Osteoblast (primary cell): ENCODE measurements around the gene SELPLG. TPM values are rescaled to one million over a fixed set of nuclear protein-coding genes. Genes with fewer than 3 reads are reported as not detected.
A peak's percentile ranks its signal among the peaks of the same experiment; 100 is the strongest.

Experiments used
- DNase-seq: peaks from one replicate; pipeline ENCODE4 v3.0.0; 2011; ENCODE audit warnings: low spot score, mixed read lengths; ENCODE audit not compliant: insufficient read length; ENCODE audit errors: missing footprints
- H2AFZ ChIP-seq: 2 replicates; pipeline ENCODE4 v1.6.0; 2011; ENCODE audit warnings: mild to moderate bottlenecking, low read length
- H3K27ac ChIP-seq: 2 replicates; pipeline ENCODE4 v1.5.1; 2011; ENCODE audit warnings: mild to moderate bottlenecking, low read depth, low read length, moderate library complexity
- H3K27me3 ChIP-seq: 2 replicates; pipeline ENCODE4 v1.6.0; 2012; ENCODE audit warnings: mild to moderate bottlenecking, control low read depth, inconsistent platforms, low read length, moderate library complexity; ENCODE audit not compliant: insufficient read depth
- H3K36me3 ChIP-seq: 2 replicates; pipeline ENCODE4 v1.5.1; 2011; ENCODE audit warnings: mild to moderate bottlenecking, low read length, control low read depth, moderate library complexity; ENCODE audit not compliant: insufficient read depth
- H3K4me1 ChIP-seq: 2 replicates; pipeline ENCODE4 v1.5.1; 2011; ENCODE audit warnings: mild to moderate bottlenecking, low read length, control low read depth, moderate library complexity; ENCODE audit not compliant: insufficient read depth
- H3K4me2 ChIP-seq: 2 replicates; pipeline ENCODE4 v1.6.0; 2011; ENCODE audit warnings: mild to moderate bottlenecking, low read length; ENCODE audit not compliant: insufficient read depth
- H3K4me3 ChIP-seq: fragments of 200-600 bp; sonication (generic); 3 replicates; pipeline ENCODE4 v1.5.1; 2012; ENCODE audit warnings: mild to moderate bottlenecking, low read length, inconsistent platforms; ENCODE audit not compliant: insufficient read depth
- H3K79me2 ChIP-seq: 2 replicates; pipeline ENCODE4 v1.6.0; 2012; ENCODE audit warnings: mild to moderate bottlenecking, low read length, control low read depth, inconsistent platforms; ENCODE audit not compliant: insufficient read depth
- H3K9me3 ChIP-seq: 2 replicates; pipeline ENCODE4 v1.5.1; 2011; ENCODE audit warnings: low read depth, low read length, control low read depth
- H4K20me1 ChIP-seq: 2 replicates; pipeline ENCODE4 v1.6.0; 2012; ENCODE audit warnings: mild to moderate bottlenecking, low read length, control low read depth; ENCODE audit not compliant: insufficient read depth
- total RNA-seq: library from RNA; depleted of rRNA; stranded (reverse); fragments of >200 nt; gene quantifications from 2 replicates; pipeline ENCODE4 v1.2.3, GENCODE V29; 2012
- TF ChIP-seq, protein P1 (sequence below): IDR thresholded peaks from 2 replicates; pipeline ENCODE4 v1.5.1; 2011; ENCODE audit warnings: mild to moderate bottlenecking, low read depth, low read length, moderate library complexity; ENCODE audit errors: extremely low read depth

SELPLG gene
- total RNA-seq, 1 donor, result 1.1 TPM

DNA sequence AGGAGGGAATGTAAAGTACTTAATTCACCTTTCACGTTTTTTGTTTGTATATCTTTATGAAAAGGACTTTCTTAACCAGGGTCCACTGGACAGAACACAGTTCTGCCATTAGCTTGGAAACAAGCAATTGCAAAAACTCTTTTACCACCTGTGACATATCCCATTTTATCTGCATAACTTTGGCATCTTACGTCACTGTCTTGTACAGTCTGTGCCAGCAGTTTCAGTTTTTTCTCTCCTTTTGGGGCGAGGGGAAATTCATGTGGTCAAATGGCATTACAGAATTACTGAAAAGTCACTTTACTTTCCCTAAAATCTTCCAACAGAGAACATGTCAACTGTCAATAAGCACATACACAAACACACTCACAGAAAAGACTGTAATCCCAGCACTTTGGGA lies 43.7 kb upstream of the SELPLG start:
- no peaks in the 10 kb centered on the region for H3K4me1 ChIP-seq
- peaks cover 96% of the 10 kb centered on the region for H3K79me2 ChIP-seq
- no peak overlapping the region for H3K4me2 ChIP-seq
- no peak overlapping the region for H2AFZ ChIP-seq
- no peaks in the 10 kb centered on the region for H3K27me3 ChIP-seq
- no peak for DNase-seq
- TF ChIP-seq, protein P1, sequence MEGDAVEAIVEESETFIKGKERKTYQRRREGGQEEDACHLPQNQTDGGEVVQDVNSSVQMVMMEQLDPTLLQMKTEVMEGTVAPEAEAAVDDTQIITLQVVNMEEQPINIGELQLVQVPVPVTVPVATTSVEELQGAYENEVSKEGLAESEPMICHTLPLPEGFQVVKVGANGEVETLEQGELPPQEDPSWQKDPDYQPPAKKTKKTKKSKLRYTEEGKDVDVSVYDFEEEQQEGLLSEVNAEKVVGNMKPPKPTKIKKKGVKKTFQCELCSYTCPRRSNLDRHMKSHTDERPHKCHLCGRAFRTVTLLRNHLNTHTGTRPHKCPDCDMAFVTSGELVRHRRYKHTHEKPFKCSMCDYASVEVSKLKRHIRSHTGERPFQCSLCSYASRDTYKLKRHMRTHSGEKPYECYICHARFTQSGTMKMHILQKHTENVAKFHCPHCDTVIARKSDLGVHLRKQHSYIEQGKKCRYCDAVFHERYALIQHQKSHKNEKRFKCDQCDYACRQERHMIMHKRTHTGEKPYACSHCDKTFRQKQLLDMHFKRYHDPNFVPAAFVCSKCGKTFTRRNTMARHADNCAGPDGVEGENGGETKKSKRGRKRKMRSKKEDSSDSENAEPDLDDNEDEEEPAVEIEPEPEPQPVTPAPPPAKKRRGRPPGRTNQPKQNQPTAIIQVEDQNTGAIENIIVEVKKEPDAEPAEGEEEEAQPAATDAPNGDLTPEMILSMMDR, result no peak
- no peak overlapping the region for H3K4me3 ChIP-seq
- peaks cover 19% of the 10 kb centered on the region for H4K20me1 ChIP-seq
- H3K9me3 ChIP-seq, result no peaks in the 10 kb centered on the region
- H3K36me3 ChIP-seq, result peaks cover 61% of the 10 kb centered on the region
- peak overlapping the region; percentile 9 for H3K27ac ChIP-seq

DNA sequence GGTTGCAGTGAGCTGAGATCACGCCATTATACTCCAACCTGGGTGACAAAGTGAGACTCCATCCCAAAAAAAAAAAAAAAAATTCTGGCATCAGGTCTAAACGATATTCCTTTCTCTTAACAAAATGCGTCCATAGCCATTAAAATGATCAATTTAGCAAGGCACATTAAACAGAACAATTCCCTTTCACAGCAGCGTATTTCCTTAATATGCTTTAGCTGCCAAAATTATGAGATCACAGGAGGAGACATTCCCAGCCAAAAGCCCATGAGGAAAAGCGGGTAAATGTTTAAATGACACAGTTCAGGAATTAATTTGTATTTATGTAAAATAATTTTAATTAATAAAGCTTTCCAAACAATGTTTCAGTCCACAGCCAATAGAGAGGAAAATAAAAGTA lies 43.0 kb upstream of the SELPLG start:
- TF ChIP-seq, protein P1, result no peak
- H3K79me2 ChIP-seq, result peaks cover 96% of the 10 kb centered on the region
- H3K4me2 ChIP-seq, result no peak overlapping the region
- no peaks in the 10 kb centered on the region for H3K27me3 ChIP-seq
- no peaks in the 10 kb centered on the region for H3K9me3 ChIP-seq
- H2AFZ ChIP-seq, result no peak overlapping the region
- peaks cover 19% of the 10 kb centered on the region for H4K20me1 ChIP-seq
- H3K36me3 ChIP-seq, result peaks cover 68% of the 10 kb centered on the region
- no peak for DNase-seq
- no peak overlapping the region for H3K27ac ChIP-seq
- no peaks in the 10 kb centered on the region for H3K4me1 ChIP-seq
- no peak overlapping the region for H3K4me3 ChIP-seq

DNA sequence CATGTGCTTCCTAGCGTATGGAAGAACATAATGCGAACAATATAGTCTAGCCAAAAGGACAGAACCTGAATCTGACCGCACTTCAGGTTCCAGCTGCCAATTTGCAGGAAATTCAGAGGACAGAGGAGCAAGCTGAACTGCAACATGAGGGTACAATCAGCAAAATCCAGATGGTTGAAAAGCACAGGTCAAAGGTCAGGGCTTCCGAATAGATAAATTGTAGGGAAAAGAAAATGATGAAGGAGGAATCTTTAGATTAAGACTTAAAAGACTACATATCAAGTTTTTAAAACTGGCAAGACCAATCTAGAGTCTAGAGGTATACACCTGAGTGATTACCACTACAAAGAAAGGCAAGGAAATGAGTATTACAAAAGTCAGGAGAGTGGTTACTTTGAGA lies 42.1 kb upstream of the SELPLG start:
- Histone ChIP-seq H3K27ac (peak overlapping the region; percentile 9), H4K20me1 (peaks cover 13% of the 10 kb centered on the region), H3K4me3 (no peak overlapping the region), H3K9me3 (no peaks in the 10 kb centered on the region), H2AFZ (no peak overlapping the region), H3K4me2 (no peak overlapping the region), H3K4me1 (peaks cover 2% of the 10 kb centered on the region), H3K27me3 (no peaks in the 10 kb centered on the region), H3K79me2 (peaks cover 96% of the 10 kb centered on the region), H3K36me3 (peaks cover 69% of the 10 kb centered on the region)
- TF ChIP-seq, protein P1, result no peak
- no peak for DNase-seq

DNA sequence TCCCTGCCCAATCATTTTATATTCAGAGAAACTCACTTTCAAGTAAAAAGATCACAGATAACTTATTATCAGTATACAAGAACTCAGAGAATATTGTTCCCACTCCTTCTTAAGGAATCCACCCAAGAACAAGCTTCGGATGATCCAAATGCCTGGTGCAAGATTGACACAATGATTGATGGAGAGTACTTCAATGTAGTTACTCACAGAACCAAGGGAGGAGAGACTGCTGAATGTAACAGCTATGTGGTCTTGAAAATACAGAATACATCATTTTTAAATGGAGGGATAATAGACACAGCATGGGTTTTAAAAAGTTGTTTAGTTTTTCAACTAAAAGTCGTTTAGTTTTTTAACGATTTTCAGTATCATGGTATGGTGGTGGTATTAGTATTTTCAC lies 38.4 kb upstream of the SELPLG start:
- H2AFZ ChIP-seq, result no peak overlapping the region
- H3K9me3 ChIP-seq, result no peaks in the 10 kb centered on the region
- H3K4me3 ChIP-seq, result no peak overlapping the region
- H3K4me1 ChIP-seq, result peaks cover 34% of the 10 kb centered on the region
- no peak for DNase-seq
- TF ChIP-seq, protein P1, result no peak
- no peak overlapping the region for H3K4me2 ChIP-seq
- no peaks in the 10 kb centered on the region for H3K27me3 ChIP-seq
- H3K27ac ChIP-seq, result no peak overlapping the region
- H4K20me1 ChIP-seq, result peaks cover 11% of the 10 kb centered on the region
- peaks cover 56% of the 10 kb centered on the region for H3K36me3 ChIP-seq
- H3K79me2 ChIP-seq, result peaks cover 97% of the 10 kb centered on the region
